GM12878 (cell line): ENCODE data around the gene GON4L.

Experiments
- CEBPB ChIP-seq, 2 experiments: fragments of 150-350 bp in 1 of 2; IDR thresholded peaks; 2 replicates each; pipeline ENCODE4 v1.6.1; 2012 to 2014; ENCODE audit warnings: low read depth in 2 of 2, low read length in 2 of 2, borderline replicate concordance in 1 of 2, inconsistent platforms in 1 of 2
- CHD1 ChIP-seq: IDR thresholded peaks from 2 replicates; pipeline ENCODE4 v1.6.1; 2012; ENCODE audit warnings: low read depth, low read length, improper control_type of control experiment
- CTCF ChIP-seq, 3 experiments: IDR thresholded peaks in 2 of 3; conservative IDR thresholded peaks in 1 of 3; 2 replicates each; pipeline ENCODE4 v1.5.1; 2011; ENCODE audit warnings: low read depth in 3 of 3, low read length in 3 of 3, mild to moderate bottlenecking in 3 of 3, control low read depth in 2 of 3, moderate library complexity in 2 of 3, inconsistent platforms in 1 of 3, mixed read lengths in 1 of 3; ENCODE audit not compliant: control insufficient read depth in 2 of 3, insufficient read depth in 1 of 3; ENCODE audit errors: extremely low read depth in 1 of 3
- EP300 ChIP-seq, 2 experiments: fragments of 150-350 bp in 1 of 2; IDR thresholded peaks; 2 replicates each; pipeline ENCODE4 v1.6.1; 2011 to 2012; ENCODE audit warnings: low read depth in 2 of 2, low read length in 2 of 2, borderline replicate concordance in 1 of 2, improper control_type of control experiment in 1 of 2, inconsistent platforms in 1 of 2; ENCODE audit not compliant: control insufficient read depth in 1 of 2
- MXI1 ChIP-seq: fragments of 150-350 bp; IDR thresholded peaks from 2 replicates; pipeline ENCODE4 v1.6.1; 2011; ENCODE audit warnings: low read depth, mild to moderate bottlenecking, inconsistent platforms, low read length, improper control_type of control experiment
- NFYA ChIP-seq: IDR thresholded peaks from 2 replicates; pipeline ENCODE4 v1.6.1; 2011; ENCODE audit warnings: low read depth, mild to moderate bottlenecking, low read length, improper control_type of control experiment, borderline replicate concordance
- PBX3 ChIP-seq: IDR thresholded peaks from 2 replicates; pipeline ENCODE4 v1.6.1; 2011; ENCODE audit warnings: mild to moderate bottlenecking, low read depth, low read length, moderate library complexity; ENCODE audit not compliant: insufficient replicate concordance
- POLR2AphosphoS5 ChIP-seq: IDR thresholded peaks from 2 replicates; pipeline ENCODE4 v1.6.1; 2011; ENCODE audit warnings: mild to moderate bottlenecking, low read length, inconsistent platforms
- SMC3 ChIP-seq: IDR thresholded peaks from 2 replicates; pipeline ENCODE4 v1.6.1; 2011; ENCODE audit warnings: low read length, improper control_type of control experiment, borderline replicate concordance
- TARDBP ChIP-seq: IDR thresholded peaks from 2 replicates; pipeline ENCODE4 v1.6.1; 2016; ENCODE audit warnings: borderline replicate concordance
- ZNF24 ChIP-seq: fragments of 450-650 bp; IDR thresholded peaks from 2 replicates; pipeline ENCODE4 v1.6.1; 2017; ENCODE audit warnings: antibody characterized with exemption, mild to moderate bottlenecking
- ZNF622 ChIP-seq: fragments of 450-650 bp; IDR thresholded peaks from 2 replicates; pipeline ENCODE4 v1.6.1; 2017; ENCODE audit warnings: mild to moderate bottlenecking, inconsistent platforms
- ZNF687 ChIP-seq: fragments of 450-650 bp; IDR thresholded peaks from 2 replicates; pipeline ENCODE4 v1.6.1; 2017; ENCODE audit warnings: mild to moderate bottlenecking, moderate library complexity

- no peak for TF ChIP-seq MXI1
- no peak for TF ChIP-seq CTCF (IDR thresholded peaks at IDR 0.05 in 2 of 3, conservative IDR thresholded peaks at IDR 0.05 in 1 of 3; ENCODE audit: control insufficient read depth in 2 of 3, extremely low read depth in 1 of 3, insufficient read depth in 1 of 3, low read depth in 3 of 3, low read length in 3 of 3)
- TF ChIP-seq PBX3: no peak
- TF ChIP-seq ZNF24: no peak
- no peak for TF ChIP-seq CEBPB (IDR thresholded peaks at IDR 0.05; ENCODE audit: borderline replicate concordance in 1 of 2, low read depth in 2 of 2, low read length in 2 of 2)
- TF ChIP-seq SMC3: no peak
- no peak for TF ChIP-seq CHD1
- no peak for TF ChIP-seq ZNF622
- no peak for TF ChIP-seq POLR2AphosphoS5
- TF ChIP-seq TARDBP: no peak
- no peak for TF ChIP-seq ZNF687
- no peak for TF ChIP-seq EP300 (IDR thresholded peaks at IDR 0.05; ENCODE audit: borderline replicate concordance in 1 of 2, control insufficient read depth in 1 of 2, low read depth in 2 of 2, low read length in 2 of 2)
- no peak for TF ChIP-seq NFYA
These were observed 87.8 kb downstream of the GON4L start for GRCh38 chr1:155769257-155769656.
